Measurements from ENCODE around the gene PCDHGA12.
A peak's percentile ranks its signal among the peaks of the same experiment; 100 is the strongest.
"Not testable (repeated sequence)": the region's sequence is repeated elsewhere in the genome, so short reads cannot be mapped to it uniquely, and the experiment has no call there.

PCDHGA12 gene

GRCh38 chr5:141417494-141418172, 12.7 kb upstream of the PCDHGA12 start, which contains the start of gene PCDHGB7:
Gene PCDHGB7 (plus strand): TSS chr5:141417677. CDS start chr5:141417860, 183 bp downstream.
- CTCF ChIA-PET: interaction anchor here (0.5 to 1.7 kb wide), 21 partner anchors 10 to 691 kb away, joined by 3 to 7 read pairs (median 3); partner anchors contain the start of genes PCDHB9, PCDHGA3, PCDHGA9 and PCDHGB6
- DNase-seq (ENCODE audit: low spot score): peak; percentile 56
- TF ChIP-seq CTCF (conservative IDR thresholded peaks at IDR 0.05; ENCODE audit: low read depth): peak; percentile 82
- POLR2A ChIA-PET (ENCODE audit: low non-redundant PET): not testable (repeated sequence)
- H3K27ac ChIP-seq: peak within 1 kb of the TSS; percentile 48

- ChIA-PET CTCF (interaction anchor here (0.6 kb wide), 1 partner anchor 105 kb away, joined by 3 read pairs; no protein-coding TSS in a partner anchor), POLR2A (ENCODE audit: low non-redundant PET) (no interaction called here)
- H3K27ac ChIP-seq: no peak overlapping the region
- no peak for TF ChIP-seq CTCF (conservative IDR thresholded peaks at IDR 0.05; ENCODE audit: low read depth)
- no peak for DNase-seq (ENCODE audit: low spot score)
Observed at GRCh38 chr5:141419074-141419880, 11.0 kb upstream of the PCDHGA12 start.

- H3K27ac ChIP-seq: no peak within 1 kb of the TSS
- CTCF ChIA-PET: interaction anchor here (0.7 to 0.9 kb wide), 3 partner anchors 12 to 164 kb away, joined by 3 to 4 read pairs (median 4); no protein-coding TSS in a partner anchor
- no peak for DNase-seq (ENCODE audit: low spot score)
- no peak for TF ChIP-seq CTCF (conservative IDR thresholded peaks at IDR 0.05; ENCODE audit: low read depth)
- POLR2A ChIA-PET (ENCODE audit: low non-redundant PET): no interaction called here
Observed at GRCh38 chr5:141420855-141421488, 9.3 kb upstream of the PCDHGA12 start, which contains the start of gene PCDHGA11. Gene PCDHGA11 (plus strand): TSS chr5:141421051. CDS start chr5:141421228, 177 bp downstream.

- POLR2A ChIA-PET (ENCODE audit: low non-redundant PET): no interaction called here
- TF ChIP-seq CTCF (conservative IDR thresholded peaks at IDR 0.05; ENCODE audit: low read depth): no peak
- no peak overlapping the region for H3K27ac ChIP-seq
- no peak for DNase-seq (ENCODE audit: low spot score)
- CTCF ChIA-PET: interaction anchor here (0.6 to 0.7 kb wide), 2 partner anchors 11 to 159 kb away, joined by 3 read pairs; no protein-coding TSS in a partner anchor
Observed at GRCh38 chr5:141421489-141421855, 8.8 kb upstream of the PCDHGA12 start.

- no peak overlapping the region for H3K27ac ChIP-seq
- CTCF ChIA-PET: interaction anchor here (0.6 kb wide), 1 partner anchor 90 kb away, joined by 3 read pairs; no protein-coding TSS in a partner anchor
- no peak for DNase-seq (ENCODE audit: low spot score)
- POLR2A ChIA-PET (ENCODE audit: low non-redundant PET): no interaction called here
- TF ChIP-seq CTCF (conservative IDR thresholded peaks at IDR 0.05; ENCODE audit: low read depth): no peak
Observed at GRCh38 chr5:141422742-141423291, 7.5 kb upstream of the PCDHGA12 start.
